GM18870 (cell line): ENCODE measurements around the gene SCFD2.
A peak's percentile ranks its signal among the peaks of the same experiment; 100 is the strongest.
"Not testable (repeated sequence)": the region's sequence is repeated elsewhere in the genome, so short reads cannot be mapped to it uniquely, and the experiment has no call there.

Experiments used
- ATAC-seq: cut with Tn5 transposase; IDR thresholded peaks from one replicate; pipeline ENCODE4 v1.9.1; 2021; ENCODE audit warnings: moderate library complexity; ENCODE audit not compliant: unreplicated experiment

Gene SCFD2

DNA sequence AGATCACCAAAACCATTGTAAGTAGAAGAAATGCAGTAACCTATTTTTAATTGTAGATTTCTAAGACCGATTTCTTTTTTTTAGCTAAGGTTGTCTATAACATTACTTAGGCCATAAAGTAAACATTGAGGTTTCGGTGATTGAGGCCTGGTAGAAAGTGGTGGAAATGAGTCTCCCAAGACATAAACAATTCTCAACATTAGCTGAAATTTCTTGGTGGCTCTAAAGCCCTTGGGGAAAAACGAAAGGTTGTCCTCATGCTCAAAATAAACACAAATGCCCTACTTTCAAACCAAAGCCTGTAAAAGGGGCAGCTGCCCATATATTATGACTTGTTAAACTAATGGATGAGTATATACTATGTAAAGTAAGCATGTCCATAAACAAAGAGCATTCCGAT is 98.8 kb downstream of the SCFD2 start:
- no peak for ATAC-seq

DNA sequence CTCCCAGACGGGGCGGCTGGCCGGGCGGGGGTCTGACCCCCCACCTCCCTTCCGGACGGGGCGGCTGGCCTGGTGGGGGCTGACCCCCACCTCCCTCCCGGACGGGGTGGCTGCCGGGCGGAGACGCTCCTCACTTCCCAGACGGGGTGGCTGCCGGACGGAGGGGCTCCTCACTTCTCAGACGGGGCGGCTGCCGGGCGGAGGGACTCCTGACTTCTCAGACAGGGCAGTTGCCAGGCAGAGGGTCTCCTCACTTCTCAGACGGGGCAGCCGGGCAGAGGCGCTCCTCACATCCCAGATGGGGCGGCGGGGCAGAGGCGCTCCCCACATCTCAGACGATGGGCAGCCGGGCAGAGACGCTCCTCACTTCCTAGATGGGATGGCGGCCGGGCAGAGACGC is 109.9 kb downstream of the SCFD2 start:
- ATAC-seq = not testable (repeated sequence)

DNA sequence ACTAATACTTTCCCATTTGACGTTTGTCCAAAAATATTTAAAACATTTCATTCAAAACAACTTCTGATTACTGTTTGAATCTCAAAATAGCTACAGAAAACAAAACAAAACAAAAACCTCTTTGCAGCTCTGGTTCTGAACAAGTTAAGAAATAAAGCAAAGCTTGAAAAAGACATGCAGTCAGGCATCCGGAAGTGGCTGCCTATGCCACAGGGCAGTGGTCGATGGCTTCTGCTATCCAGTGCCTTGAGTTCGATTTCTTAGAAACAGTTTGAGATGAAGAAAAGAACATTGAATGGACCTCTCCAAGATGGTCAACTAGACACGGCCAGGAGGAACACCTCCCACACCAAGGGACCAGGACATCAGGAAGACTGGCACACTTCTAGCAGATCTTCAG is 125.3 kb downstream of the SCFD2 start:
- ATAC-seq = no peak

DNA sequence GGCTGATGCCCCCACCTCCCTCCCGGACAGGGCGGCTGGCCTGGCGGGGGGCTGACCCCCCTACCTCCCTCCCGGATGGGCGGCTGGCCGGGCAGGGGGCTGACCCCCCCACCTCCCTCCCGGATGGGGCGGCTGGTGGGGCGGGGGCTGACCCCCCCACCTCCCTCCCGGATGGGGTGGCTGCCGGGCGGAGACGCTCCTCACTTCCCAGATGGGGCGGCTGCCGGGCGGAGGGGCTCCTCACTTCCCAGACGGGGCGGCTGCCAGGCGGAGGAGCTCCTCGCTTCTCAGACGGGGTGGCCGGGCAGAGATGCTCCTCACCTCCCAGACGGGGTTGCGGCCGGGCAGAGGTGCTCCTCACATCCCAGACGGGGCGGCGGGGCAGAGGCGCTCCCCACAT is 127.5 kb downstream of the SCFD2 start:
- not testable (repeated sequence) for ATAC-seq

DNA sequence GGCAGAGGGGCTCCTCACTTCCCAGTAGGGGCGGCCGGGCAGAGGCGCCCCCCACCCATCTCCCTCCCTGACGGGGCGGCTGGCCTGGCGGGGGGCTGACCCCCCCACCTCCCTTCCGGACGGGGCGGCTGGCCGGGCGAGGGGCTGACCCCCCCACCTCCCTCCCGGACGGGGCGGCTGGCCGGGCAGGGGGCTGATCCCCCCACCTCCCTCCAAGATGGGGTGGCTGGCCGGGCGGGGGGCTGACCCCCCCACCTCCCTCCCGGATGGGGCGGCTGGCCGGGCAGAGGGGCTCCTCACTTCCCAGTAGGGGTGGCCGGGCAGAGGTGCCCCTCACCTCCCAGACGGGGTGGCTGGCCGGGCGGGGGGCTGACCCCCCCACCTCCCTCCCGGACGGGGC is 128.1 kb downstream of the SCFD2 start:
- not testable (repeated sequence) for ATAC-seq

DNA sequence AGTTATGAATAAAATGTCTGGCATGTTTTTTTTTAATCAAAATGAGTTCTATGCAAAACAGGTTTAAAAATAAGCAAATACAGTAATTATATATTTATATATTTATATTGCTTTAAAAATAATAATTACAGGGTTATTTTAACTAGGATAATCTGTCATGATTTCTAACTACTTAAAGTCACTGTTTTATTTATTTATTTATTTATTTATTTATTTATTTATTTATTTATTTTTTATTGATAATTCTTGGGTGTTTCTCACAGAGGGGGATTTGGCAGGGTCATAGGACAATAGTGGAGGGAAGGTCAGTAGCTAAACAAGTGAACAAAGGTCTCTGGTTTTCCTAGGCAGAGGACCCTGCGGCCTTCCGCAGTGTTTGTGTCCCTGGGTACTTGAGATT is 129.2 kb downstream of the SCFD2 start:
- ATAC-seq = not testable (repeated sequence)

DNA sequence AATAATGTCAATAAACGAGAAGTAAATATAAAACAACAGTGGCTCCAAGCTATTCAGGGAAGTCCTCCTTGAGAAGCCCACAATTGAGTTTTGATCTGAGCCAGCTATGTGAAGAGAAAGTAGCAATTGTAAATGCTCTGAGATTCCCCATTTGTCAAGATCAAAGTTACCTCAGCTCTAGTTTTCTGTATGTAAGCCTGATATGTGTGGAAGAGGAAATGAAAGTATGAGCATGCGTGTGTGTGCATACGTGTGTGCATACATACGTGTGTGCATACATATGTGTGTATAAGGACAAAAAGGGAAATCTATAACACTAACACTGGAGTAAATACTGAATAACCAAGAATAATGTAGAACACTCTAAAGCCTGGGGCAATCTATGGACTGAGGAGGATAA is 130.3 kb downstream of the SCFD2 start:
- peak; percentile 67 for ATAC-seq

DNA sequence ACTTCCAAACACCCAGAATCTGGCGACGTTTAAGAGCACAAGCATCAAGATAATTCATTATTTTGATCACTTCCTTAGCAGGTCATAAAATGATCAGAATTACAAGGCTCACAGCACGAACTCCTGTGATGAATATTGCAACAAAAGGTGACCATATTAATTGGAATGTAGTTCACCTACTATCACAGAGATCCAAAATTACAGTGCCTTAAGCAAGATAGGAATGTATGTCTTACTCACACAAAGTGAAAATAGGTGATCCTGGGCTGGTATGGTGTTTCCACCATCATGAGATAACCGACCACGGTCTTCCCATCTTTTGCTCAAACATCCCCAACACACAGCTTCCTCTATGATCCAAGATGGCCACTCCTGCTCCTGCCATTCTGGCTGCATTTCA is 131.2 kb downstream of the SCFD2 start:
- ATAC-seq = no peak

DNA sequence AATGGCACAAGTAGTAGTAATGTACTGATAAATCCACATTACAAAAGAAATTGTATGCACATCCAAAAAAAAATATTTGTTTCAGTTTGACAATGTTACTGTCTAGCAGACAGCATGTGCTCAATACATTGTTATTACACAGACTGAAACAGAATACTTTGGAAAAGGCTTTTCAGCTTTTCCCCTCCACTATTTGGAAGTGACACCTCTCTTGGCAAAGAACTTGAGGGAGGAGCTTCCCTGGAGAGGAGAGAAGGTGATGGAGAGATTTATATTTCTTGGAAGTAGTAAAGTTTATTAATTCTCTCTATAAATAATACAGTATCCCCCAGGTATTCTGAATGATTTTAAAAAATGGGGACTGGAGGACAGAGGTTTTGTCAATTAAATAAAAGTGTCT is 131.8 kb downstream of the SCFD2 start:
- ATAC-seq = no peak

DNA sequence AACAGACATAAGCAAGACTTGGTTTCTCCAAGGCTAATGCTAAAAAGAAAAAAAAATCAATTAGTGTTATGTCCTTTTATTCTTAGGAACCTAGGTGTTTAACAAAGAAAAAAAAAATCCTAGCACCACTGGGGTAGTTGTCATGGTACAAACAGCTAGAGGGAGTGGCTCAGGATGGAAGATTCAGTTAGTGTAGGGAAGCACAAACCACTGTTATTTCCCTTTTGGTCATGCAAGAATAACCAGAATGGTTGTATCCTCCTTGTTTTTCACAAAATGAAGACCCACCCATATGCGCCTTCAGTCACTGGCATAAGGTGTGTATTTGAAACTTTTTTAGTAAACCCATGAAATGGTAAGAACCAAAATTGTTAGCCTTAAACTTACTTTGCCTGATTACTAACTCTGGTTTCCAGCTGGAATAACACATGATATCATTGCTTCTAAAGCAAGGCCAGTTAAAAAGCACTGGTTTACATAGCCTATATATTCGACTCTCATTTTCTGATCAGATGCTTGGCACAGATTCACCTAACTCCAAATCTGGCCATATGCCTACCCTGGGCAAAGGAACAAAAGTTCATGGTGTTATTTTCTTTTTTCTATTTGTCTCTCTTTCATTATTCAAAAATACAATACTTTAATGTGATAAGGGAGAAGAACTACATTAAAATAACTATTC is 132.6 kb downstream of the SCFD2 start:
- no peak for ATAC-seq

DNA sequence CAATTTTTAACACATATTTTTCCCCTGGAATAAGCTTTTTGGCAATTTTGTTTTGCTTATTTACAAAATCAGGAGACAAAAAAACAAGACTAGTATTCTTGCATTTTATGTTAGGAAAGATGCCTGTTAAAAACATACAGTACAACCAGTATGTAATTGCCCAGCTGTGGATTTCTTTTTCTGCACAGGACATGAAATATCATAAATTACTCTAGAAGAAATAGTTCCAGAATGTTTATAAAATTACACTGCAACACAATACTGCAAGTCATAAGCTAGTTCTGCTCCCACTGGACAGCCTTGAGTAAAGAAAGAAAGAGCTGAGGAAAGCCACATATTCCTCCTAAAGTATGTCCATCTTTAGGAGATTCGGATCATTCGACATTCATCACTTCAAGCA is 133.5 kb downstream of the SCFD2 start:
- no peak for ATAC-seq

DNA sequence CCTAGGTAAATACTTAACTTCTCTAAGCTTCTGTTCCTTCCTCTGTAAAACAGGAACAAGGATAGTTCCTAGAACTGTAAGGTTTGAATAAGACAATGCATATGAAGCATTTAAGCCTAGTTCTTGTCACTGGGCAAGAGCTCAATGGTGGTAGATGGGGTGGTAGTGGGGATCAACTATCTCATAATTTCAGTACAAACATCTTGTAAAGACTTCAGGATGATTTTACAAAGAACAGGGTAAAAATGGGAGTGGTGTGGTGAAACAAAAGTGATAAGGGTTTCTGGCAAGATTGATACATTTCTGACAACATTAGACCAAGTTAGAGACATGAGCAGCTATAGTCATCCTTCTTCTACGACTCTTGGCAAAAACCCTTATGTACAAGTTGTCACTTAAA is 137.8 kb downstream of the SCFD2 start:
- ATAC-seq = no peak

DNA sequence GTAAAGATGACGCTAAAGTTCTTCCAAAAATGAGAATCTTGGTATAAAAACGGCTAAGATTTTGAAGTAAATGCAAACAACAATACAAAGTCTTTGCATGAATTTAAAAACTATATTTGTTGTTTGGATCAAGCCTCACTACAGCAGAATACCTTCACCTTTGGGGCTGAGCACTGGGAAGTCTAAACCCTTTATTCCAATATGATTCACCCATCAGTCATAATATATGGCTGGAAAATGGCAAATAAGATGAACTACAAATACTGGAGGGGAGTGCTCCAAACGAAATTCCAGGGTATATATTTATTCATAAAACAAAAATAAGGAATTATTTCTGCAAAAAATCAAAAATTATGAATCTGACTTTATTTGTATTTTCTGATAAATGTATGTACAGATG is 138.4 kb downstream of the SCFD2 start:
- no peak for ATAC-seq

DNA sequence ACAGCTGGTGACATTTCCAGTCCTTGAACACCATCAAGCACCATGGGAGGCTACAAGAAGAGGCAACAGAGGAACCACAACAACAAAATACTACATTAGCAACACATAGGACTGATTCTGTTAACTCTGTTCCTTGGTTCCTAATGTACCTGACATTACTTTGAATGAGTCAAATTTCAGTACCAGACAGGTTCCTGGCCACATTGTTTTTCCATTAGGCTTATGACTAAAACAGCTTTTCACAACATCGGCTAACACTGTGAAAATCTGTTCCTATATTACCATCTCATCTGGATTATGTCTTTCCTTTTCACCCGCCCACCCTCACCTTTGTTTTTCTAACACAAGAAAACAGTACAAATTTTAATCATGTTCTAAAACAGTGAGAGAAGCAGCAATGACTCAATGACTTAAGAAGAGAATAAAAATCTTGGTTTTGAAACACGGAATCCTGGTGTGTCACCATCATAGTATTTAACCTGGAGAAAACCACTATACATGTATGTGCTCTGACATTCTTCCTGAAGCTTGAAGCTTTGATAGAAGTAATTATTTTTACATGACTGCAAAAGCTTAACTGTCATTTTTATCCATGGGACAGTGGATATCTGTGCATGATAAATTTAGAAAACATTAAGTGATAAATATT is 143.9 kb downstream of the SCFD2 start:
- ATAC-seq = no peak

DNA sequence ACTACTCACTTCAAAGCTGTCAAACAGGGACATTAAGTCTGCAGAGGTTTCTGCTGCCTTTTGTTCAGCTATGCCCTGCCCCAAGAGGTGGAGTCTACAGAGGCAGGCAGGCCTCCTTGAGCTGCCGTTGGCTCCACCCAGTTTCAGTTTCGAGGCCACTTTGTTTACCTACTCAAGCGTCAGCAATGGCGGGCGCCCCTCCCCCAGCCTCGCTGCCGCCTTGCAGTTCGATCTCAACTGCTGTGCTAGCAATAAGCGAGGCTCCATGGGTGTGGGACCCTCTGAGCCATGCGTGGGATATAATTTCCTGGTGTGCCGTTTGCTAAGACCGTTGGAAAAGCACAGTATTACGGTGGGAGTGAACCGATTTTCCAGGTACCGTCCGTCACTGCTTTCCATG is 146.7 kb downstream of the SCFD2 start:
- not testable (repeated sequence) for ATAC-seq

DNA sequence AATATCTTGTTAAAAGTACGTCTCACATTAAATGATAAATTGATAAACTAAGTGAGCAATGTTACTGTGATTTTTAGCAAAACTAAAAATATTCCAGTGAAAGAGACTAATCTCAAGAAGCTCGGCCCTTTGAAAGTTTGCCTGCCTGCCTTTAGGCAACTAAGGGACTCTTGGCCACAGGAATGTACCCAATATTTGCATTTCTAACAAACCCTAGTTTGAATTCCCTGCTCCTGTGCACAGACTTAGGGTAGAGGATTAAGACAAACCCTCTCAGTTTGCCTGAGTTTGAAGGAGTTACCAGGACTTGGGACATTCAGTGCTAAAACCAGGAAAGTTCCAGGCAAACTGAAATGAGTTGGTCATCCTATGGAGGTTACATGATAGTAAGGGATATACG is 157.1 kb downstream of the SCFD2 start:
- no peak for ATAC-seq

DNA sequence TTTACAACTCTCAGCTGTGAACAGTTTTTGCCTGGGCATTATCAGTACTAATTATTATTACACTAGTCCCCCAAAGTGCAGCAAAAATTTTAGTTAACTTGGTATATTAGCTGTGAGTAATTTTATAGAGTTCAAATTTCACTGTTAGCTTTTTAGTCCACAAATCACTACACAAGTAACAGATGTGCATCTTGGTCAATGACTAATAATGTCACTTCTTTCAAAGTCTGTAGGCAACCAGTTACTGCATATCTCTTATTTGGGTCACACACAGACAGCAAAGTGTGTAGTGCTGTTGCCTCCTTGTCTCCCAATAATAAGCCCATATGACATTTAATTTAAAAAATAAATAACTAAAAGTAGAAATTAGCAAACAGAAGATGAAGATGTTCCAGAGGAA is 159.9 kb downstream of the SCFD2 start:
- ATAC-seq = no peak

DNA sequence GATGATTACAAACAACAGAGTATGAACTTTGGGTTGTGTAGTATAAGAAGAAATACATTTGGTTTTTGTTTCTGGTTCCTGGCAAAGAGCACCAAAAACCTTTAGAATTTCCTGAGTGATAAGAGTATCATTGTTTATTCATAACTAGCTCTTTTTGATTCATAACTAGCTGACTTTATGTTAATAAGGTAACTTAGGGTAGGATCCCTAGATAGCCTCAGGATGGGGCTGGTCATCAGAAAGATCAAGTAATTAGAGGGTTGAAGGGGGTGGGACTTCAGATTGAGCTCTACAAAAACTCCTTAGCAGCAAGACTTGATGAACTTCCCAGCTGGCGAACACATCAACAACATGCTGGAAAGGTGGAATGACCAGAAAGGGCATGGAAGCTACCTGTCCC is 166.5 kb downstream of the SCFD2 start:
- ATAC-seq = no peak

DNA sequence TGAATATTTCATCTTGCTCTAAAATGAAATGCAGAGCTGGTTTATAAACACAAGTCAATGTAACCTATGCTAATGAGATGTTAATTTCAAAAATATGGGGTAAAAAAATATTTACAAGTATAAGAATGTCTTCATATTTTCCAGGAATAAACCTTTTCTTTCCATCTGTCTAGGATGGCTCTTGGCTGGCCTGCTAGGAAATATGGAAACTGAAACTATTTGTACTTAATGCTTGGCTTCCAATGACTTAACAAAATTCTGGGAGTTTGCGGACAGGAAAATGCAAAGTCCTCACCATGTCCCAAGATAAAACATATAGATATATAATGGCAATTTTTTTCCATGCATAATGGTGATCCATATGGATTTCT is 168.1 kb downstream of the SCFD2 start:
- no peak for ATAC-seq

DNA sequence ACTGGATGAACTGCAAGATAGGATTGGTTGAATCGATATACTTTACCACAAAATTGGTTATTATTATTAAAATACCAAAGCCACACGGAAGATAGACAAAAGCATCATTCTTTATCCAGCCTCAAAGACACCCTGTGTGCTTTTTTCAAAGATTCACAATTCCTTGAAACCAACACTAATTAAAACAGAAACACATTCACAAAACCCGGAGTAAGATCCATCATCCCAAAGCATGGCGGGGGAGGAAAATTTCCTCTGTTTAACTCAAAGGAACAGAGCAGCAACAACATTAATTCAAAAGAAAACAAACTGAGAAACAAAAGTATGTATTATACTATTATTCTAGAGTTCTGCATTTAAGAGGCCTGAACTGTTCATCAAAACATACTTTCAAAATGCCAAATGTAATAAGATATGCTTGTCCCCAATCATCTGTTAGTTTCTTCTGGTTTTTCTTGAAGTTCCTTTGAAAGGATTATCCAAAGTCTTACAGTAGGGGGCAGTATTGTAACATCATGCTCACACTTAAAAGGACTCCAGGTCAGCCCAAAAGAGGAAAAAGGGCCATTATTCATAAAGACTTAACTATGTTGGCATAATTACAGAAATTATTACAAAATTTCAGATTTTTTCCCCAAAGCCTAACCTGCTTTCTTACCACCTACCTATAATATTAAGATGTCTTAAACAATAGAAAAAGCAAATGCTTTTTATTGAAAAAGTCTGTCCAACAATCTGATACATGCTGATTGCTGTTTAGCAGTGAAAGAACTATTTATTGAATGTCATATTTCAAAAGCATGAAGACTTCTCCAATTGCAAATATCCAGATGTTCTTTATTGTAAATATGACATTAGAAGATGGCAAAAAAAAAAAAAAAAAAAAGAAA is 168.7 kb downstream of the SCFD2 start:
- ATAC-seq = peak; percentile 52

DNA sequence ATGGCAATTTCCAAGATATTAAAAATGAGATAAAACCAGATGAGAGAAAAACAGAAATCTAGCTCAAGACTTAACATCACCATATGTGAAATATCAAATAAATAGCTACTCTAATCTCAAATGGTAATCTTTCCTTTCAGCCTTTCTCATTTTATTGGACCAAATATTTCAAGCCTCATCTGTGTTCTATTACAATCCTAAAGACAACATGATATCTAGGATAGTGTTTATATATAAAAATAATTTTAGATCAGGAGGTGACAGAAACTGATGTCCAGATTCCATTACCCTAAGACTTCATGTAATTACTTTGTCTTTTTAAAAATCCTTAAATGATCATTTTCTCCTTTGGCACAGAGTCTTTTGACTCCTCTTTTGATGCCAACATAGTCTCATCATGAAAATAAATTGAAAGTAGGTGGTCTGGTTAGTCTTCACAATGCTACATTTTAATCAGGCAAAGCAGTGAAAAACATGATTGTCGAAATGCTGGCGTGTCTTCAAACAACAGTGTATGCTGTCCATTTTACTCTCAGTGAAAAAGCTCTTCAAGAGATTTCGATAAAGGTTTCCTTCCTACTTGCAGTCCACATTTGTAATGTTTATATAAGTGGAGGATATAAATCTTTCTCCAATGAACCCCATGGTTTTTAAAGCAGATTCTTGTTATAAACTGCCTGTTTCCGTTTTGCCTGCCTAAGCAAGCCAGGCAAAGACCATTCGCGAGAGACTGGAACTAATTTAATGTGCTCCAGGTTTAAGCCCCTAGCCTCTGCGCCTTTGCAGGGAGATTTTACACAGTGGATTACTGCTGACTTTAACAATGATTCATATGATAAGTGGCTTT is 169.8 kb downstream of the SCFD2 start:
- ATAC-seq = no peak
